Mesodermal cell (in vitro differentiated cells): ENCODE measurements around the gene ING2.
A peak's percentile ranks its signal among the peaks of the same experiment; 100 is the strongest.

Experiments used
- H3K27ac ChIP-seq: 2 replicates; pipeline ENCODE4 v1.7.0; 2013; ENCODE audit warnings: mild to moderate bottlenecking, low read depth, low read length, moderate library complexity; ENCODE audit not compliant: severe bottlenecking
- H3K36me3 ChIP-seq: 2 replicates; pipeline ENCODE4 v1.7.1; 2013; ENCODE audit warnings: mild to moderate bottlenecking, low read length, moderate library complexity; ENCODE audit not compliant: control insufficient read depth, insufficient read depth
- H3K4me1 ChIP-seq: one replicate; pipeline ENCODE4 v1.7.1; 2013; ENCODE audit warnings: mild to moderate bottlenecking, low read length; ENCODE audit not compliant: insufficient read depth, control insufficient read depth, poor library complexity, severe bottlenecking
- H3K4me3 ChIP-seq: 2 replicates; pipeline ENCODE4 v1.7.0; 2013; ENCODE audit warnings: low read length, control low read depth, mild to moderate bottlenecking; ENCODE audit not compliant: insufficient read depth, poor library complexity, severe bottlenecking; ENCODE audit errors: extremely low read depth
- H3K9me3 ChIP-seq: 2 replicates; pipeline ENCODE4 v1.7.1; 2013; ENCODE audit warnings: mild to moderate bottlenecking, low read length, moderate library complexity; ENCODE audit not compliant: control insufficient read depth
- WGBS, 2 experiments: methylation state at CpG; one replicate each; pipeline ENCODE4 v1.1.5; 2013; ENCODE audit warnings: missing lambda C conversion rate in 2 of 2; ENCODE audit not compliant: insufficient coverage in 2 of 2; 5-methylcytosine and 5-hydroxymethylcytosine counted together

The ING2 gene

GRCh38 chr4:183522821-183523220, 18.0 kb downstream of the ING2 start:
- H3K4me1 ChIP-seq, result no peaks in the 10 kb centered on the region
- WGBS, 2 experiments, result 55 to 68% methylated on average over 3 to 4 of the region's 4 CpGs
- no peaks in the 10 kb centered on the region for H3K9me3 ChIP-seq
- H3K27ac ChIP-seq, result no peak overlapping the region
- H3K4me3 ChIP-seq, result no peak overlapping the region
- no peaks in the 10 kb centered on the region for H3K36me3 ChIP-seq

- WGBS, 2 experiments, result 0 to 50% methylated on average over 1 to 2 of the region's 2 CpGs
- H3K36me3 ChIP-seq, result no peaks in the 10 kb centered on the region
- no peaks in the 10 kb centered on the region for H3K4me1 ChIP-seq
- no peak overlapping the region for H3K4me3 ChIP-seq
- no peak overlapping the region for H3K27ac ChIP-seq
- H3K9me3 ChIP-seq, result no peaks in the 10 kb centered on the region
Observed at GRCh38 chr4:183527326-183527725, 22.5 kb downstream of the ING2 start.

GRCh38 chr4:183532821-183533220, 28.0 kb downstream of the ING2 start:
- Histone ChIP-seq H3K27ac (no peak overlapping the region), H3K4me1 (no peaks in the 10 kb centered on the region), H3K4me3 (no peak overlapping the region), H3K36me3 (no peaks in the 10 kb centered on the region), H3K9me3 (no peaks in the 10 kb centered on the region)
- whole genome bisulfite sequencing, 2 experiments, result 85 to 92% methylated on average over 4 of the region's 4 CpGs

GRCh38 chr4:183533698-183534097, 28.8 kb downstream of the ING2 start:
- Histone ChIP-seq H3K9me3 (no peaks in the 10 kb centered on the region), H3K4me3 (no peak overlapping the region), H3K4me1 (no peaks in the 10 kb centered on the region), H3K36me3 (no peaks in the 10 kb centered on the region), H3K27ac (no peak overlapping the region)
- 81 to 83% methylated on average over 18 to 19 of the region's 23 CpGs for WGBS, 2 experiments

GRCh38 chr4:183540410-183541009, 35.7 kb downstream of the ING2 start:
- Histone ChIP-seq H3K27ac (no peak overlapping the region), H3K4me3 (no peak overlapping the region), H3K9me3 (peaks cover 12% of the 10 kb centered on the region), H3K36me3 (no peaks in the 10 kb centered on the region), H3K4me1 (peaks cover 7% of the 10 kb centered on the region)
- WGBS, 2 experiments, result 74 to 85% methylated on average over 6 of the region's 13 CpGs

GRCh38 chr4:183541010-183541751, 36.3 kb downstream of the ING2 start:
- peaks cover 12% of the 10 kb centered on the region for H3K9me3 ChIP-seq
- 85 to 93% methylated on average over 8 to 10 of the region's 13 CpGs for WGBS, 2 experiments
- H3K36me3 ChIP-seq, result no peaks in the 10 kb centered on the region
- H3K27ac ChIP-seq, result peak overlapping the region; percentile 75
- H3K4me3 ChIP-seq, result no peak overlapping the region
- peaks cover 7% of the 10 kb centered on the region for H3K4me1 ChIP-seq

GRCh38 chr4:183541752-183542040, 36.8 kb downstream of the ING2 start:
- Histone ChIP-seq H3K27ac (peak overlapping the region; percentile 75), H3K4me3 (no peak overlapping the region), H3K9me3 (peaks cover 12% of the 10 kb centered on the region), H3K4me1 (peaks cover 7% of the 10 kb centered on the region), H3K36me3 (no peaks in the 10 kb centered on the region)
- 18 to 37% methylated on average over 3 of the region's 3 CpGs for WGBS, 2 experiments

- H3K27ac ChIP-seq, result no peak overlapping the region
- no peak overlapping the region for H3K4me3 ChIP-seq
- no peaks in the 10 kb centered on the region for H3K36me3 ChIP-seq
- H3K4me1 ChIP-seq, result peaks cover 7% of the 10 kb centered on the region
- H3K9me3 ChIP-seq, result peaks cover 12% of the 10 kb centered on the region
- 100% methylated on average over 1 to 2 of the region's 2 CpGs for WGBS, 2 experiments
Observed at GRCh38 chr4:183543435-183543834, 38.6 kb downstream of the ING2 start.

- Histone ChIP-seq H3K27ac (no peak overlapping the region), H3K9me3 (peaks cover 12% of the 10 kb centered on the region), H3K4me3 (no peak overlapping the region), H3K4me1 (peaks cover 7% of the 10 kb centered on the region), H3K36me3 (no peaks in the 10 kb centered on the region)
- 93 to 95% methylated on average over 4 to 5 of the region's 5 CpGs for WGBS, 2 experiments
Observed at GRCh38 chr4:183544109-183544508, 39.3 kb downstream of the ING2 start.

GRCh38 chr4:183546376-183546775, 41.5 kb downstream of the ING2 start:
- H3K9me3 ChIP-seq, result peaks cover 12% of the 10 kb centered on the region
- 92 to 95% methylated on average over 4 to 6 of the region's 6 CpGs for WGBS, 2 experiments
- no peaks in the 10 kb centered on the region for H3K36me3 ChIP-seq
- no peak overlapping the region for H3K4me3 ChIP-seq
- H3K4me1 ChIP-seq, result peaks cover 3% of the 10 kb centered on the region
- no peak overlapping the region for H3K27ac ChIP-seq

- WGBS, 2 experiments, result 100% methylated on average over 1 of the region's 3 CpGs; no CpG with 5 or more reads in 1 of the 2 experiments
- Histone ChIP-seq H3K4me1 (no peaks in the 10 kb centered on the region), H3K4me3 (no peak overlapping the region), H3K27ac (no peak overlapping the region), H3K9me3 (peaks cover 12% of the 10 kb centered on the region), H3K36me3 (no peaks in the 10 kb centered on the region)
Observed at GRCh38 chr4:183548306-183548705, 43.4 kb downstream of the ING2 start.
